H1 (cell line): ENCODE results near the gene PAK6. TPM values are rescaled to one million over a fixed set of nuclear protein-coding genes. Genes with fewer than 3 reads are reported as not detected.

Experiments used
- CTCF ChIA-PET: fragments of 300-600 bp; sonication (Branson Sonifier 250); formaldehyde crosslinking; loops from one replicate; lab custom pipeline; 2021; ENCODE audit not compliant: partially characterized antibody; lab: Charles Lee
- POLR2A ChIA-PET: fragments of 300-600 bp; sonication (Branson Sonifier 250); formaldehyde crosslinking; loops from one replicate; lab custom pipeline; 2021; ENCODE audit warnings: inconsistent platforms; ENCODE audit not compliant: partially characterized antibody; lab: Charles Lee
- DNase-seq, 2 experiments: peaks; one replicate each; pipeline versions ENCODE4 v3.0.0 to v3.0.0-alpha.2; 2010 to 2022; ENCODE audit warnings: low spot score in 2 of 2, low read depth in 1 of 2, mixed read lengths in 1 of 2
- FAIRE-seq: peaks from 2 replicates; lab custom pipeline; 2011; peaks lifted over from hg19 to GRCh38; lab: Jason Lieb, UNC
- H2AFZ ChIP-seq: 2 replicates; pipeline ENCODE4 v1.8.1; 2012; ENCODE audit warnings: low read length, inconsistent platforms
- H2AK5ac ChIP-seq: 2 replicates; pipeline ENCODE4 v1.6.1; 2013; ENCODE audit warnings: low read depth, low read length
- H2BK120ac ChIP-seq: replicated peaks from 2 replicates; pipeline ENCODE3; 2013; ENCODE audit warnings: low read depth, low read length, inconsistent platforms
- H2BK12ac ChIP-seq: 2 replicates; pipeline ENCODE4 v1.6.1; 2013; ENCODE audit warnings: low read depth, low read length
- H2BK15ac ChIP-seq: 2 replicates; pipeline ENCODE4 v1.6.1; 2013; ENCODE audit warnings: low read length
- H2BK20ac ChIP-seq: 2 replicates; pipeline ENCODE4 v1.6.1; 2013; ENCODE audit warnings: low read length
- H2BK5ac ChIP-seq: 2 replicates; pipeline ENCODE4 v1.6.1; 2013; ENCODE audit warnings: low read depth, low read length
- H3K14ac ChIP-seq: 2 replicates; pipeline ENCODE4 v1.6.1; 2013; ENCODE audit warnings: inconsistent platforms; ENCODE audit not compliant: insufficient read length
- H3K18ac ChIP-seq: 2 replicates; pipeline ENCODE4 v1.6.1; 2013; ENCODE audit warnings: low read length; ENCODE audit errors: extremely low read depth
- H3K23ac ChIP-seq: 2 replicates; pipeline ENCODE4 v1.6.1; 2013; ENCODE audit warnings: inconsistent platforms; ENCODE audit not compliant: insufficient read length
- H3K23me2 ChIP-seq: 2 replicates; pipeline ENCODE4 v1.6.1; 2013; ENCODE audit warnings: low read depth, low read length
- H3K27ac ChIP-seq: 2 replicates; pipeline ENCODE4 v1.6.1; 2011; ENCODE audit warnings: low read depth, low read length, inconsistent platforms
- H3K27me3 ChIP-seq, 4 experiments: replicated peaks in 1 of 4; 1 replicate in 1 of 4; 2 replicates in 3 of 4; pipeline versions ENCODE4 v1.6.1 to v1.8.1; 2011 to 2013; ENCODE audit warnings: low read length in 3 of 4, mild to moderate bottlenecking in 3 of 4, inconsistent platforms in 2 of 4, mixed read lengths in 2 of 4, moderate library complexity in 1 of 4; ENCODE audit not compliant: control insufficient read depth in 3 of 4, insufficient read depth in 3 of 4; ENCODE audit errors: extremely low read depth in 1 of 4
- H3K36me3 ChIP-seq, 4 experiments: 2 replicates each; pipeline versions ENCODE4 v1.6.1 to v1.8.1; 2011 to 2013; ENCODE audit warnings: mild to moderate bottlenecking in 4 of 4, low read length in 3 of 4, moderate library complexity in 2 of 4, control low read depth in 1 of 4, inconsistent platforms in 1 of 4; ENCODE audit not compliant: insufficient read depth in 4 of 4, control insufficient read depth in 2 of 4
- H3K4ac ChIP-seq: replicated peaks from 2 replicates; pipeline ENCODE3; 2013; ENCODE audit warnings: low read length, low read depth, mixed read lengths, inconsistent platforms; ENCODE audit not compliant: insufficient read length
- H3K4me1 ChIP-seq, 4 experiments: replicated peaks in 1 of 4; 1 replicate in 1 of 4; 2 replicates in 3 of 4; pipeline versions ENCODE4 v1.6.1 to v1.8.1; 2011 to 2013; ENCODE audit warnings: low read length in 3 of 4, inconsistent platforms in 2 of 4, mixed read lengths in 1 of 4; ENCODE audit not compliant: insufficient read depth in 4 of 4, control insufficient read depth in 3 of 4
- H3K4me2 ChIP-seq, 2 experiments: 2 replicates each; pipeline versions ENCODE4 v1.6.1 to v1.8.1; 2011 to 2013; ENCODE audit warnings: low read depth in 2 of 2, low read length in 2 of 2, control low read depth in 1 of 2, inconsistent platforms in 1 of 2, mild to moderate bottlenecking in 1 of 2; ENCODE audit not compliant: insufficient read depth in 1 of 2
- H3K4me3 ChIP-seq, 4 experiments: fragments of 200-600, 300-600 bp in 1 of 4; sonication (generic), shearing (Covaris generic), sonication (Bioruptor Twin) in 1 of 4; 2 replicates each; pipeline versions ENCODE4 v1.5.1 to v1.8.1; 2011 to 2016; ENCODE audit warnings: low read length in 4 of 4, low read depth in 3 of 4, control low read depth in 2 of 4, inconsistent platforms in 2 of 4, mild to moderate bottlenecking in 2 of 4, mixed read lengths in 1 of 4, moderate library complexity in 1 of 4; ENCODE audit not compliant: insufficient read depth in 2 of 4; ENCODE audit errors: extremely low read depth in 1 of 4
- H3K56ac ChIP-seq: replicated peaks from 2 replicates; pipeline ENCODE3; 2013; ENCODE audit warnings: low read depth, mild to moderate bottlenecking, mixed read lengths, low read length, inconsistent platforms; ENCODE audit not compliant: insufficient read length
- H3K79me1 ChIP-seq: 2 replicates; pipeline ENCODE4 v1.6.1; 2013; ENCODE audit warnings: low read depth, low read length, control low read depth
- H3K79me2 ChIP-seq, 2 experiments: 2 replicates each; pipeline versions ENCODE4 v1.6.1 to v1.8.1; 2012 to 2013; ENCODE audit warnings: low read length in 2 of 2, mild to moderate bottlenecking in 2 of 2, inconsistent platforms in 1 of 2; ENCODE audit not compliant: insufficient read depth in 2 of 2, control insufficient read depth in 1 of 2
- H3K9ac ChIP-seq, 4 experiments: replicated peaks in 1 of 4; 1 replicate in 1 of 4; 2 replicates in 3 of 4; pipeline versions ENCODE4 v1.6.1 to v1.8.1; 2011 to 2013; ENCODE audit warnings: low read depth in 3 of 4, low read length in 3 of 4, control low read depth in 2 of 4, mild to moderate bottlenecking in 2 of 4, moderate library complexity in 2 of 4, inconsistent platforms in 1 of 4; ENCODE audit errors: extremely low read depth in 1 of 4
- H3K9me3 ChIP-seq, 2 experiments: 2 replicates each; pipeline versions ENCODE4 v1.6.1 to v1.8.1; 2012 to 2013; ENCODE audit warnings: mild to moderate bottlenecking in 2 of 2, moderate library complexity in 2 of 2, control low read depth in 1 of 2, inconsistent platforms in 1 of 2, low read depth in 1 of 2, low read length in 1 of 2, mixed read lengths in 1 of 2; ENCODE audit not compliant: insufficient read depth in 2 of 2
- H4K20me1 ChIP-seq, 2 experiments: replicated peaks in 1 of 2; 2 replicates each; pipeline versions ENCODE3 to v1.8.1; 2011 to 2013; ENCODE audit warnings: inconsistent platforms in 2 of 2, low read length in 2 of 2, mild to moderate bottlenecking in 1 of 2; ENCODE audit not compliant: insufficient read depth in 2 of 2, control insufficient read depth in 1 of 2
- H4K5ac ChIP-seq: 2 replicates; pipeline ENCODE4 v1.6.1; 2013; ENCODE audit warnings: low read length, low read depth, mixed read lengths, inconsistent platforms; ENCODE audit not compliant: insufficient read length
- H4K8ac ChIP-seq: 2 replicates; pipeline ENCODE4 v1.8.0; 2013; ENCODE audit warnings: mild to moderate bottlenecking, moderate library complexity, low read length, inconsistent platforms; ENCODE audit not compliant: insufficient read depth; ENCODE audit errors: extremely low read depth
- H4K91ac ChIP-seq: replicated peaks from 2 replicates; pipeline ENCODE3; 2013; ENCODE audit warnings: low read length, mixed read lengths, inconsistent platforms; ENCODE audit not compliant: insufficient read length
- CHD1 ChIP-seq: IDR thresholded peaks from 2 replicates; pipeline ENCODE4 v1.6.1; 2012; ENCODE audit warnings: low read depth, low read length, improper control_type of control experiment
- CREB1 ChIP-seq: IDR thresholded peaks from 2 replicates; pipeline ENCODE4 v1.6.1; 2012; ENCODE audit warnings: inconsistent platforms
- FOSL1 ChIP-seq: IDR thresholded peaks from 2 replicates; pipeline ENCODE4 v1.6.1; 2011; ENCODE audit warnings: mild to moderate bottlenecking, low read depth, low read length, moderate library complexity; ENCODE audit not compliant: insufficient read depth
- GTF2F1 ChIP-seq: IDR thresholded peaks from 2 replicates; pipeline ENCODE4 v1.6.1; 2012; ENCODE audit warnings: low read depth, low read length, improper control_type of control experiment, borderline replicate concordance
- HDAC6 ChIP-seq: IDR thresholded peaks from one replicate; pipeline ENCODE4 v1.7.1; 2012; ENCODE audit warnings: low read depth, mild to moderate bottlenecking, inconsistent platforms, low read length, moderate library complexity
- JUN ChIP-seq: IDR thresholded peaks from 2 replicates; pipeline ENCODE4 v1.6.1; 2011; ENCODE audit warnings: low read depth, mild to moderate bottlenecking, improper control_type of control experiment, low read length
- MAFK ChIP-seq: IDR thresholded peaks from 2 replicates; pipeline ENCODE4 v1.6.1; 2012; ENCODE audit warnings: low read depth, mild to moderate bottlenecking, improper control_type of control experiment, low read length
- NRF1 ChIP-seq: IDR thresholded peaks from 2 replicates; pipeline ENCODE4 v1.6.1; 2011; ENCODE audit warnings: mild to moderate bottlenecking, low read depth, low read length, improper control_type of control experiment
- RAD21 ChIP-seq, 2 experiments: IDR thresholded peaks in 1 of 2; conservative IDR thresholded peaks in 1 of 2; 2 replicates each; pipeline ENCODE4 v1.6.1; 2011; ENCODE audit warnings: low read depth in 2 of 2, low read length in 2 of 2, improper control_type of control experiment in 1 of 2, inconsistent platforms in 1 of 2, mild to moderate bottlenecking in 1 of 2, moderate library complexity in 1 of 2
- SIN3A ChIP-seq, 2 experiments: IDR thresholded peaks in 1 of 2; conservative IDR thresholded peaks in 1 of 2; 2 replicates each; pipeline ENCODE4 v1.6.1; 2011 to 2012; ENCODE audit warnings: low read length in 2 of 2, improper control_type of control experiment in 1 of 2, low read depth in 1 of 2, mild to moderate bottlenecking in 1 of 2
- TEAD4 ChIP-seq: IDR thresholded peaks from 2 replicates; pipeline ENCODE4 v1.6.1; 2012; ENCODE audit warnings: low read depth, low read length, inconsistent platforms, mixed read lengths
- WGBS, 2 experiments: shearing (Covaris generic) in 1 of 2; methylation state at CpG; one replicate each; pipeline versions ENCODE4 v1.1.6 to v1.1.7; 2013 to 2015; ENCODE audit warnings: low lambda C conversion rate in 2 of 2, mixed read lengths in 2 of 2, inconsistent platforms in 1 of 2, low coverage in 1 of 2, missing lambda C conversion rate in 1 of 2; ENCODE audit not compliant: insufficient replicate concordance in 2 of 2, insufficient coverage in 1 of 2, insufficient read length in 1 of 2; ENCODE audit errors: extremely low coverage in 1 of 2, missing lambda C conversion rate in 1 of 2; 5-methylcytosine and 5-hydroxymethylcytosine counted together
- polyA plus RNA-seq, 7 experiments: library from polyadenylated mRNA; depleted of rRNA in 3 of 7; stranded (reverse) in 5 of 7; unstranded in 2 of 7; fragments of >200 nt in 5 of 7; fragments of 200-250 nt in 2 of 7; gene quantifications; 1 replicate in 5 of 7; 2 replicates in 1 of 7; 4 replicates in 1 of 7; pipeline versions ENCODE4 v1.2.1 to v1.2.3, GENCODE V29; 2011 to 2013; ENCODE audit warnings: missing spikeins in 2 of 7, mixed read lengths in 2 of 7
- total RNA-seq: library from RNA; stranded (reverse); fragmentation: NEBNext Ultra II Directional; extraction: Animal tissue kit (Norgen Biotek cat#: 25700); gene quantifications from 2 replicates; pipeline ENCODE4 v1.2.1, GENCODE V29; 2021

The PAK6 gene
- total and polyA plus RNA-seq, 2 of the 8 experiments (the other 6 are each of a cell fraction or from before 2014, with no cell fraction given), result 6.9 to 9.4 TPM

- Histone ChIP-seq H4K91ac (no peak overlapping the region), H3K4me2 (no peak overlapping the region), H3K79me2 (no peaks in the 10 kb centered on the region), H3K4me1 (peaks cover 0 to 4% (median under 1%) of the 10 kb centered on the region in 4 experiments; a peak in 4 of 7 replicates), H4K5ac (no peak overlapping the region), H3K4ac (no peak overlapping the region), H3K23ac (no peak overlapping the region), H4K20me1 (no peaks in the 10 kb centered on the region), H3K56ac (no peak overlapping the region), H3K18ac (no peak overlapping the region), H2AFZ (no peak overlapping the region), H3K27ac (no peak overlapping the region), H2BK12ac (no peak overlapping the region), H3K14ac (no peak overlapping the region), H3K9me3 (no peaks in the 10 kb centered on the region), H4K8ac (no peak overlapping the region), H2BK5ac (no peak overlapping the region)
- 66% methylated on average over 4 of the region's 4 CpGs; no CpG with 5 or more reads in 1 of the 2 experiments for WGBS, 2 experiments
- POLR2A ChIA-PET, result interaction anchor here (1.1 to 3.0 kb wide), 2 partner anchors 41 to 51 kb away, joined by 3 to 11 read pairs; no protein-coding TSS in a partner anchor
- no peak for FAIRE-seq
- TF ChIP-seq CHD1, result no peak
- no peak for TF ChIP-seq CREB1
- TF ChIP-seq SIN3A (conservative IDR thresholded peaks at IDR 0.05 in 1 of 2, IDR thresholded peaks at IDR 0.05 in 1 of 2; ENCODE audit: low read depth in 1 of 2, low read length in 2 of 2), result no peak
- TF ChIP-seq FOSL1, result no peak
- TF ChIP-seq RAD21 (IDR thresholded peaks at IDR 0.05 in 1 of 2, conservative IDR thresholded peaks at IDR 0.05 in 1 of 2; ENCODE audit: low read depth in 2 of 2, low read length in 2 of 2), result no peak
- TF ChIP-seq TEAD4, result no peak
- TF ChIP-seq NRF1, result no peak
- TF ChIP-seq HDAC6, result no peak
- TF ChIP-seq GTF2F1, result no peak
- no peak for TF ChIP-seq JUN
- TF ChIP-seq MAFK, result no peak
- TF ChIP-seq, all 59 proteins: peak for 0
- Histone ChIP-seq H3K4me3 (no peak overlapping the region), H2BK120ac (no peak overlapping the region), H3K23me2 (no peaks in the 10 kb centered on the region), H2BK15ac (no peak overlapping the region), H3K9ac (no peak overlapping the region), H2AK5ac (no peak overlapping the region), H3K79me1 (no peaks in the 10 kb centered on the region), H3K36me3 (peaks cover 0 to 6% (median 0%) of the 10 kb centered on the region in 4 experiments; a peak in 2 of 8 replicates), H2BK20ac (no peak overlapping the region), H3K27me3 (no peaks in the 10 kb centered on the region)
- no peak for DNase-seq
- CTCF ChIA-PET, result interaction anchor here (0.6 to 46.3 kb wide), 10 partner anchors 1 to 480 kb away, joined by 3 to 1340 read pairs (median 8); partner anchors contain the start of genes BMF, INAFM2, PAK6 and PLCB2
Observed at GRCh38 chr15:40267670-40268069, 28.8 kb downstream of the PAK6 start.
